Liver (tissue), 9 donors: ENCODE measurements around the gene BLM. TPM values are rescaled to one million over a fixed set of nuclear protein-coding genes. Genes with fewer than 3 reads are reported as not detected.
A peak's percentile ranks its signal among the peaks of the same experiment; 100 is the strongest.

Experiments
- DNase-seq: peaks from one replicate; pipeline ENCODE4 v3.0.0-alpha.2; 2017; ENCODE audit warnings: low spot score
- H3K27ac ChIP-seq, 2 donors: one replicate each; pipeline ENCODE4 v1.7.0; 2013; ENCODE audit warnings: inconsistent platforms in 2 of 2, low read length in 2 of 2, control low read depth in 1 of 2, low read depth in 1 of 2, mild to moderate bottlenecking in 1 of 2
- H3K27me3 ChIP-seq, 4 donors: one replicate each; pipeline versions ENCODE4 v1.6.1 to v1.7.0; 2013; ENCODE audit warnings: low read length in 3 of 4, inconsistent platforms in 1 of 4, mild to moderate bottlenecking in 1 of 4, moderate library complexity in 1 of 4; ENCODE audit not compliant: control insufficient read depth in 4 of 4, insufficient read depth in 4 of 4
- H3K36me3 ChIP-seq, 4 donors: one replicate each; pipeline versions ENCODE4 v1.6.1 to v1.7.0; 2013; ENCODE audit warnings: low read length in 3 of 4, mild to moderate bottlenecking in 3 of 4, low read depth in 1 of 4, moderate library complexity in 1 of 4; ENCODE audit not compliant: control insufficient read depth in 4 of 4, insufficient read depth in 3 of 4
- H3K4me1 ChIP-seq, 4 donors: one replicate each; pipeline versions ENCODE4 v1.6.1 to v1.7.0; 2013; ENCODE audit warnings: low read length in 3 of 4, mild to moderate bottlenecking in 3 of 4, moderate library complexity in 1 of 4; ENCODE audit not compliant: control insufficient read depth in 4 of 4, insufficient read depth in 4 of 4
- H3K4me3 ChIP-seq, 3 donors: one replicate each; pipeline versions ENCODE4 v1.6.1 to v1.7.0; 2013; ENCODE audit warnings: low read length in 3 of 3, control low read depth in 1 of 3, low read depth in 1 of 3, mild to moderate bottlenecking in 1 of 3
- H3K9ac ChIP-seq, 2 donors: one replicate each; pipeline ENCODE4 v1.7.0; 2013; ENCODE audit warnings: low read length in 2 of 2, mild to moderate bottlenecking in 2 of 2, moderate library complexity in 2 of 2, control low read depth in 1 of 2, low read depth in 1 of 2
- H3K9me3 ChIP-seq, 4 donors: one replicate each; pipeline versions ENCODE4 v1.6.1 to v1.7.0; 2013; ENCODE audit warnings: low read length in 3 of 4; ENCODE audit not compliant: control insufficient read depth in 4 of 4
- CTCF ChIP-seq: fragments of 150-350 bp; IDR thresholded peaks from 2 replicates; pipeline ENCODE4 v1.5.1; 2017; ENCODE audit warnings: improper control_type of control experiment, low read depth, low read length; ENCODE audit not compliant: missing input control
- EGR1 ChIP-seq, 2 donors: IDR thresholded peaks; 2 replicates each; pipeline ENCODE4 v1.6.1; 2016 to 2018; ENCODE audit warnings: antibody characterized with exemption in 2 of 2, low read depth in 2 of 2
- FOXA1 ChIP-seq: IDR thresholded peaks from 2 replicates; pipeline ENCODE4 v1.6.1; 2016; ENCODE audit warnings: antibody characterized with exemption
- FOXA2 ChIP-seq: IDR thresholded peaks from 2 replicates; pipeline ENCODE4 v1.6.1; 2016; ENCODE audit warnings: antibody characterized with exemption
- GABPA ChIP-seq, 2 donors: IDR thresholded peaks in 1 of 2; conservative IDR thresholded peaks in 1 of 2; 2 replicates each; pipeline ENCODE4 v1.6.1; 2016; ENCODE audit warnings: antibody characterized with exemption in 2 of 2, mild to moderate bottlenecking in 1 of 2, moderate library complexity in 1 of 2
- HNF4G ChIP-seq: IDR thresholded peaks from 2 replicates; pipeline ENCODE4 v1.6.1; 2016; ENCODE audit warnings: antibody characterized with exemption
- NR2F2 ChIP-seq: IDR thresholded peaks from 2 replicates; pipeline ENCODE4 v1.6.1; 2016; ENCODE audit warnings: antibody characterized with exemption
- SP1 ChIP-seq: IDR thresholded peaks from 2 replicates; pipeline ENCODE4 v1.6.1; 2018; ENCODE audit warnings: antibody characterized with exemption, mild to moderate bottlenecking
- TAF1 ChIP-seq: conservative IDR thresholded peaks from 2 replicates; pipeline ENCODE4 v1.6.1; 2016; ENCODE audit warnings: antibody characterized with exemption, mild to moderate bottlenecking
- YY1 ChIP-seq: IDR thresholded peaks from 2 replicates; pipeline ENCODE4 v1.6.1; 2016; ENCODE audit warnings: antibody characterized with exemption, mild to moderate bottlenecking
- ZBTB33 ChIP-seq: IDR thresholded peaks from 2 replicates; pipeline ENCODE4 v1.6.1; 2016; ENCODE audit warnings: antibody characterized with exemption
- WGBS: extraction: QIAGEN DNeasy Blood & Tissue Kit; methylation state at CpG from one replicate; pipeline ENCODE4 v1.1.7; 2013; 5-methylcytosine and 5-hydroxymethylcytosine counted together
- polyA plus RNA-seq, 2 donors: library from polyadenylated mRNA; stranded (reverse) in 1 of 2; unstranded in 1 of 2; fragments of 200-250 nt in 1 of 2; fragments of >200 nt in 1 of 2; fragmentation: Nextera tagmentation in 1 of 2; extraction: Ambion mirVana in 1 of 2; gene quantifications; one replicate each; pipeline versions ENCODE4 v1.2.1 to v1.2.3, GENCODE V29; 2013 to 2015
- total RNA-seq, 2 donors: library from RNA; depleted of rRNA; stranded (reverse); fragments of >200 nt; gene quantifications; one replicate each; pipeline ENCODE4 v1.2.3, GENCODE V29; 2014
- TF ChIP-seq, protein P1 (sequence below): IDR thresholded peaks from 2 replicates; pipeline ENCODE4 v1.6.1; 2016; ENCODE audit warnings: antibody characterized with exemption
- TF ChIP-seq, protein P2 (sequence below): IDR thresholded peaks from 2 replicates; pipeline ENCODE4 v1.6.1; 2016; ENCODE audit warnings: antibody characterized with exemption
- TF ChIP-seq, protein P3 (sequence below): IDR thresholded peaks from 2 replicates; pipeline ENCODE4 v1.6.1; 2016; ENCODE audit warnings: antibody characterized with exemption, mild to moderate bottlenecking
- donor health status: healthy.
- donor health status: healthy.
- donor health status: healthy.
- donor health status: healthy.
- donor health status: healthy.

BLM gene
- total and polyA plus RNA-seq, 4 donors, result 0.33 to 15.1 (median 0.41) TPM

DNA sequence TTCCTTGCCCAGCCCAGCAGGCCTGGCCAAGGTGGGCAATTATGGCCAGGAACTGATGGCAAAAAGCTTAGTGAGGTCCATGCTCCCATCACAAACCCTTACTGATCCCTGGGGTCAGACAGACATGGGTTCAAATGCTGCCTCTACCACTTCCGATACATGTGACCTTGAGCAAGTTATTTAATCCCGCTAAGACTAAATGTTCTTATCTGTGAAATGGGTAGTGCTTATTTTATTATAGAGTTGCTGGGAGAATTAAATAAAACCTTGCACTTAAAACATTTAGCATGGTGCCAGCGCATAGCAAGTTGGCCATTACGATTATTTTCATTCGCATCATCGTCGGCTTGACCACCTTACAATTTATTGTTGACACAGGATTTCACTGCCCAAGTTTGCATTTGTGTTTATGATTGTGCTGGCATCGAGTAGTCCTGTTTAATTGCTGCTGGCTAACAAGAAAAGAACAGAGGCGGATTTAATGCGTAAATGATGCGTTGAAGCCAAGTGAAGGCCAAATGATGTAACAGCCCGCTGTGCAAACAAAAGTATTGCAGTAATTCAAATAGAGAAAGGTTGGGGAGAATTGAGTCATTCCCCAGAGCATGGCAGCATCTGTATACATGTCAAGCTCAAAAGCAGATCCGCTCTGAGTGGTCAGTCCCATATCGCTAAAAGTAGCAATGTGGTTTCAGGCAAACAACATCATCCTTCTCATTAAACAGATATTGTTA, 144.0 kb downstream of the BLM start (continued):
- TF ChIP-seq ZBTB33 (peak; percentile 89), HNF4G (peak; percentile 42)

DNA sequence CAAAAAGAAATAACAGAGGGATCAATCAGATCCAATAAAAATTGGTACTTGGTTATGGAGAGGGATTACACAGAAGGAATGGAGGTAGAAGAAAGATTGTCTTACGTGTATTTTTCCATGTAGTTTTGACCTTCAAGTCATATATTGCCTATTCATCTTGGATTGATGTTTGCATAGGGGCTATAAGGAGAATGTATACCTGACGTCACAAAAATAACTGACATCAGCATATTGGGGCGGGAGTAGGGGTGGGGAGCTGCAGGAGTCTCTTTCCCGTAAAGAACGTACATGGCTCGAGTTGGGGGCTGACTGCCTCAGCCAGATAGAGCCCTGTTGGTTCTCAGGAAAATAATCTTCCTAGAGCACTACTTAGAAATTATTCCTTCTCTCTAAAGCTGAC, 145.3 kb downstream of the BLM start:
- H3K4me3 ChIP-seq, result no peak overlapping the region
- no peaks in the 10 kb centered on the region for H3K9me3 ChIP-seq
- H3K4me1 ChIP-seq, result peaks cover 26 to 70% (median 54%) of the 10 kb centered on the region in 4 donors
- DNase-seq, result no peak
- no peaks in the 10 kb centered on the region for H3K27me3 ChIP-seq
- TF ChIP-seq CTCF (no peak), EGR1 (IDR thresholded peaks at IDR 0.05; ENCODE audit: low read depth in 2 of 2) (no peak), FOXA1 (no peak), ZBTB33 (no peak)
- TF ChIP-seq, protein P1, sequence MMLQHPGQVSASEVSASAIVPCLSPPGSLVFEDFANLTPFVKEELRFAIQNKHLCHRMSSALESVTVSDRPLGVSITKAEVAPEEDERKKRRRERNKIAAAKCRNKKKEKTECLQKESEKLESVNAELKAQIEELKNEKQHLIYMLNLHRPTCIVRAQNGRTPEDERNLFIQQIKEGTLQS, result no peak
- TF ChIP-seq, protein P2, sequence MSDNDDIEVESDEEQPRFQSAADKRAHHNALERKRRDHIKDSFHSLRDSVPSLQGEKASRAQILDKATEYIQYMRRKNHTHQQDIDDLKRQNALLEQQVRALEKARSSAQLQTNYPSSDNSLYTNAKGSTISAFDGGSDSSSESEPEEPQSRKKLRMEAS, result no peak
- WGBS, result 81% methylated on average over 6 of the region's 6 CpGs
- peak overlapping the region; percentile 33 to 41 for H3K9ac ChIP-seq
- H3K36me3 ChIP-seq, result no peaks in the 10 kb centered on the region
- H3K27ac ChIP-seq, result peak overlapping the region; percentile 71 to 81

DNA sequence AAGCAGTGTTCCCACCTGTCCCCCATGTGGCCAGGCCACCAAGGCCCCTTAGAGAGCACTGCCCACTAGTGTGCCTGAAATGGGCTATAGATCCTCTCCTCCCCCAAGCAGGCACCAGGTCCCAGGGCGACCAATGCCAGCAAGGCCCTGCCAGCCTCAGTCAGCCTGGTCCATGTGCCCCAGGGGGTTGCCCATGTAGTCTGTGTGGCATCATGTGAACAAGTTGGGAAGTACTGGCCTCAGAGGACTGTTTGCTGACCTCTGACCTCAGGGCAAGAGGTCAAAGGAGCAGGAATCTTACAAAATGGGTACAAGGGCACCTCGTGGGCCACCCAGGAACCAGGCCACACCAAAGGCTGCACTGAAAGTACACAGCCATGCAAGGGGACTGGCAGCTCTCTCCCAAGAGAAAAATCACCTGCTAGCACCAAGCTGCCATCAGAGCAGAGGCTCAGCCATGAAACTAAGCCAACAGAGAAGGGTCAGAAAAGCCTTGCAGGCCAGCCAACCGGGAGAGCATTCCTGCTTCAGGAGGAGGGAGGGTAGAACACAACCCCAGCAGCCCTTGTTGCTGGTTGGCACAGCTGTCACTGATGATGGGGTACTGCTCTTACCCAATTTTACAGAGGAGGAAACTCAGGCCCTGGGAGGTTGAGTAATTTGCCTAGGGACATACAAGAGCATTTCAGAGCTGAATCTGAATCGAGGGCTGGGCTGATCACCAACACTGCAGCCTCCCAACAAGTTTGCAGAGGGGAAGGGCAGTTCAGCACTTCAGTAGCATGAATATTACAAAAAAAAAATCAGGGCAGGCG, 146.0 kb downstream of the BLM start:
- Histone ChIP-seq H3K9ac (peak overlapping the region; percentile 33 to 51), H3K27ac (peak overlapping the region; percentile 71 to 81), H3K36me3 (no peaks in the 10 kb centered on the region), H3K9me3 (no peaks in the 10 kb centered on the region), H3K27me3 (no peaks in the 10 kb centered on the region), H3K4me1 (peaks cover 26 to 63% (median 48%) of the 10 kb centered on the region in 4 donors), H3K4me3 (no peak overlapping the region)
- no peak for DNase-seq
- WGBS, result 36% methylated on average over 5 of the region's 5 CpGs
- TF ChIP-seq SP1 (peak; percentile 96), ZBTB33 (peak; percentile 94), FOXA1 (peak; percentile 86), NR2F2 (peak; percentile 100), FOXA2 (peak; percentile 78), YY1 (peak; percentile 86), TAF1 (peak; percentile 76), GABPA (IDR thresholded peaks at IDR 0.05 in 1 of 2, conservative IDR thresholded peaks at IDR 0.05 in 1 of 2) (peak in 1 of 2 donors; percentile 48)
- TF ChIP-seq, protein P1, result peak; percentile 86
- TF ChIP-seq, protein P3, sequence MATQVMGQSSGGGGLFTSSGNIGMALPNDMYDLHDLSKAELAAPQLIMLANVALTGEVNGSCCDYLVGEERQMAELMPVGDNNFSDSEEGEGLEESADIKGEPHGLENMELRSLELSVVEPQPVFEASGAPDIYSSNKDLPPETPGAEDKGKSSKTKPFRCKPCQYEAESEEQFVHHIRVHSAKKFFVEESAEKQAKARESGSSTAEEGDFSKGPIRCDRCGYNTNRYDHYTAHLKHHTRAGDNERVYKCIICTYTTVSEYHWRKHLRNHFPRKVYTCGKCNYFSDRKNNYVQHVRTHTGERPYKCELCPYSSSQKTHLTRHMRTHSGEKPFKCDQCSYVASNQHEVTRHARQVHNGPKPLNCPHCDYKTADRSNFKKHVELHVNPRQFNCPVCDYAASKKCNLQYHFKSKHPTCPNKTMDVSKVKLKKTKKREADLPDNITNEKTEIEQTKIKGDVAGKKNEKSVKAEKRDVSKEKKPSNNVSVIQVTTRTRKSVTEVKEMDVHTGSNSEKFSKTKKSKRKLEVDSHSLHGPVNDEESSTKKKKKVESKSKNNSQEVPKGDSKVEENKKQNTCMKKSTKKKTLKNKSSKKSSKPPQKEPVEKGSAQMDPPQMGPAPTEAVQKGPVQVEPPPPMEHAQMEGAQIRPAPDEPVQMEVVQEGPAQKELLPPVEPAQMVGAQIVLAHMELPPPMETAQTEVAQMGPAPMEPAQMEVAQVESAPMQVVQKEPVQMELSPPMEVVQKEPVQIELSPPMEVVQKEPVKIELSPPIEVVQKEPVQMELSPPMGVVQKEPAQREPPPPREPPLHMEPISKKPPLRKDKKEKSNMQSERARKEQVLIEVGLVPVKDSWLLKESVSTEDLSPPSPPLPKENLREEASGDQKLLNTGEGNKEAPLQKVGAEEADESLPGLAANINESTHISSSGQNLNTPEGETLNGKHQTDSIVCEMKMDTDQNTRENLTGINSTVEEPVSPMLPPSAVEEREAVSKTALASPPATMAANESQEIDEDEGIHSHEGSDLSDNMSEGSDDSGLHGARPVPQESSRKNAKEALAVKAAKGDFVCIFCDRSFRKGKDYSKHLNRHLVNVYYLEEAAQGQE, result peak; percentile 81
